Measurements from ENCODE around the gene ARPC5. TPM values are rescaled to one million over a fixed set of nuclear protein-coding genes. Genes with fewer than 3 reads are reported as not detected.

Gene ARPC5
- polyA plus RNA-seq, 3 donors, result 142 to 163 (median 162) TPM

GRCh38 chr1:183598386-183598785 lies 37.2 kb downstream of the ARPC5 start:
- no peak for DNase-seq (ENCODE audit: extremely low read depth in 1 of 11, low read depth in 9 of 11, low spot score in 4 of 11)

DNA sequence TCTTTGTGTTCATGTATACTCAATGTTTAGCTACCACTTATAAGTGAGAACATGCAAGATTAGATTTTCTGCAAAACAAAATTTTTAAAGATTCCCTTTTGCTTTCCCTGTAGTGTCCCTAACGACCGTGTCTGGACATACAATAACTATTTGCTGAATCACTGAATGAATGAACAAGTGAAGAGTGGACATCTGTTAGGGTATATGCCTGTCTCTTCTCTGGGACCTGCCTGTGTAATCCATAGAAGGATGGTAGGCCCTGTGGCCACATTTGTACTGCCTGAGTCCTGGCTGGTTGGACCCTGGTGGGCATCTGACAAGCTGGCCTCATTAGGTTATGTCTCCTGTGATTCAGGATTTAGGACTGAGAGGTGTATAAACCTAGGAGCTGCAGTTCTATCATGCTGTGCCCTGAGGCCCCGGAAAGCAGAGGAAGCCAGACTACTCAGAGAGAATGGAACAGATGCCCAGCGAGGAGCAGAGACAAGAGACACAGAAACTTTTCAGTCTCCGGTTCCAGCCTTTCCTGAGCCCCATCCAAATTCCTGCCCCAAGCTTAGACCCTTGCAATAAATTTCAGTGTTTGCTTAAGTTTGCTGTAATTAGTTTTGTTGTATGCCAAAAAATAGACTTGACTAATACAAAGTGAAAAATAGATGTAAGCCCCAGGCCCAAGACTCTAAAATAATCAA lies 37.8 kb downstream of the ARPC5 start:
- DNase-seq (ENCODE audit: extremely low read depth in 1 of 11, low read depth in 9 of 11, low spot score in 4 of 11), result no peak

DNA sequence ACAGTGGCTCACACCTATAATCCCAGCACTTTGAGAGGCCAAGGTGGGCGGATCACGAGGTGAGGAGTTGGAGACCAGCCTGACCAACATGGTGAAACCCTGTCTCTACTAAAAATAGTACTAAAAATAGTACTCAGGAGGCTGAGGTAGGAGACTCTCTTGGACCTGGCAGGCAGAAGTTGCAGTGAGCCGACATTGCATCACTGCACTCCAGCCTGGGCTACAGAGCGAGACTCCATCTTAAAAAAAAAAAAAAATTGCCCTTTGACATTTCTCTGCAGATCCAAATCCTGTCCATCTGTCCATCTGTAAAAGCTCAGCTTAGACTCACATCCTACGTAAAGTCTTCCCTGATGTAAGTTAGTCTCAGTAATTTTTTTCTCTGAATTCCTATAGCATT lies 39.1 kb downstream of the ARPC5 start:
- no peak for DNase-seq (ENCODE audit: extremely low read depth in 1 of 11, low read depth in 9 of 11, low spot score in 4 of 11)

- DNase-seq (ENCODE audit: extremely low read depth in 1 of 11, low read depth in 9 of 11, low spot score in 4 of 11), result no peak
These were observed 40.0 kb downstream of the ARPC5 start for GRCh38 chr1:183595537-183595936.

- DNase-seq (ENCODE audit: extremely low read depth in 1 of 11, low read depth in 9 of 11, low spot score in 4 of 11), result no peak
These were observed 42.2 kb downstream of the ARPC5 start for GRCh38 chr1:183593356-183593755.

DNA sequence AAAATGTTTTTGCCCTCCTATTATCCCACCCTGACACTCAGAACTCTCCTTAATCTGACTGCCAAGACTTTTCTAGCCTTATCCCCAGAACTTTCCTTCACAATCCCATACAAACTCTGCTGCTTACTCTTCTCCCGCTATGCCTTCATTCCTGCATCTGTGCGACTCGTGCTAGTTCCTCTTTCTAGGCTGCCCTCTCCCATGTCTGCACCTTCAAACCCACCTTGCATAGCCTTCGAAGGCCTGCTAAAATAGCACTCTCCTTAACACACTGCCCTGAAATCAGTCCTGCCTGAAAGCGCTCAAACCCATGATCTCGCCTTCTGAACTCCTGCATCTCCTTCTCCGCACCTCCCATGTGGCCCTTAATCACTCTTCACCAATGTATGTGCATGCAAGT lies 42.9 kb downstream of the ARPC5 start:
- DNase-seq (ENCODE audit: extremely low read depth in 1 of 11, low read depth in 9 of 11, low spot score in 4 of 11), result no peak

DNA sequence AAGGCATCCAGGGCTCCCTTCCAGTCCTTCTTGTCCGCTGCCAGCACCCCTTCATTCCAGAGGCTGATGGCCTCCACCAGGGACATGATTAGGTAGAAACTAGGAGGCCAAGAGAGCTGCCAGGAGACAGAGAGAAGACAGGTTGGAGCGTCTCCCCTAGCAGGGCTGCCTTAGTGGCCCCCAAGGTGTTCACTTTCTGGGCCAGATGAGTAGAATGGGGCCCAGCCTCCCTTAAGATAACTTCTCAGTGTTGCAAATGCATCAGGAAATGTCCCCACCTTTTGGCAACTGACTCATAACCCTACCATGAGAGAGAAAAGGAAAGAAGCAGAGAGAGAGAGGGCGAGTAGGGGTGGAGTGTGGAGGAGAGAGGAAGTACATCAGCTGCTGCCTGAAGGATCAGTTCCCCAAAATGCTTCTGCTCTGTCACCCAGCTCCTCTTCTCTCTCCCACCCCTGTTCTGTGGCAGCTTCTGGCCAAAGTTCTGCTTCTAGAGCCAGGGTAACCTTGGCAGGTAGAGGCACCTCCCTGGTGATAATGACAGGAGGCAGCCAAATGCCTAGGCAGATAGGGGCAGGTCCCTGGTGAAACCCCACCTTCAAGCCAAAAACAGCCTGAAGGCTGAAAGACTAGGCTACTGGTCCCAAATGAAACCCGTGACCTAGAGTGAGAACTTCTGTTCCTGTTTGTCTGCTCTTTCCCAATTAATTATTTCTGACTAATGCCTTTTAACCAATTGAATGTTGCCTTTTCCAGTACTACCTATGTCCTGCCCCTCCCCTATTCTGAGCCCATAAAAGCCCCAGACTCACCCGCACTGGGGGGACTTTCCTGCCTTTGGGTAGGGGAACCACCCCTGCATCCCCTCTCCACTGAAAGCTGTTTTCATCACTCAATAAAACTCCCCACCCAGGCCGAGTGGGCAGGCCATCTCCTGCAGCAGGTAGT lies 45.1 kb downstream of the ARPC5 start, which contains the start of gene NCF2:
TSS of gene NCF2 (minus strand) at position 216 of the 948 bp plus-strand sequence. CDS start at position 86, 130 bp downstream.
- DNase-seq (ENCODE audit: extremely low read depth in 1 of 11, low read depth in 9 of 11, low spot score in 4 of 11), result no peak

- DNase-seq (ENCODE audit: extremely low read depth in 1 of 11, low read depth in 9 of 11, low spot score in 4 of 11), result no peak
These were observed 45.7 kb downstream of the ARPC5 start for GRCh38 chr1:183589874-183590243.

DNA sequence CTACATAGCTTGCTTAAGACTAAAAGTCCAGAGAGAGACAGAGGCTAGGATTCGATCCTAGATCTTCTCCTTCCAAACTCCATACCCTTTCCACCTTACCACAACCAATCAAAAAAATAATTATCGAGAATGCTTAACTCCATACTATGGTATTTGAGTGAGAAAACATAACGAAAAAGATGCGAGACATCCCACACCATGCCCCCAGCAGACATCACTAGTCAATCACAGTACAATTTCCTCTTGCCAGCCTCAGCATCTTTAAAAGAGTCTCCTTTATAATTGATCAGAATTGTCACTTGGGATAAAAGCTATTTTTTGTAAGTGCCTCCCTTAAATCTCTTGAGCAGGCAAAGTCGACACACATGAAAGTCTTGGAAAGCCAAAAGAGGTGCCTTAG lies 46.2 kb downstream of the ARPC5 start:
- DNase-seq (ENCODE audit: extremely low read depth in 1 of 11, low read depth in 9 of 11, low spot score in 4 of 11), result no peak

DNA sequence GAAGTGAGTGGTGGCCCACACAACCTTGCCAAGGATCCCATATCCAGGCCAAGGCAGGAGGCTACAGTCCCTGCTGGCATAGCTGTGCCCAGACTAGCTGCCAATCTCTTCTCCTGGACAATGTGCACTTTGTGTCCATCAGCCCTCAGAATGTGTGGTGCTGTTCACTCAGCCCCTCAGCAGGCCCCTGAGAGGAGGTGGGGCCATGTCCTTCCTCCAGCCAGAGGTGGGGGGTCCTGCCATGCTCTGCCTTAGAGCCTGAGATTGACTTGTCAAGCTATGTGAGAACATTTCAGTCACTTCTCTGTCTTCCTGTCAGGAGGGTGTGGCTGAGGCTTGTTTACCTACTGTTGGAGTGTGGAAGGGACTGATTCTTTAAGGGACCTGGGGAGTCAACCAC lies 46.8 kb downstream of the ARPC5 start:
- DNase-seq (ENCODE audit: extremely low read depth in 1 of 11, low read depth in 9 of 11, low spot score in 4 of 11), result no peak

GRCh38 chr1:183586926-183587325 lies 48.7 kb downstream of the ARPC5 start:
- DNase-seq (ENCODE audit: extremely low read depth in 1 of 11, low read depth in 9 of 11, low spot score in 4 of 11), result no peak

DNA sequence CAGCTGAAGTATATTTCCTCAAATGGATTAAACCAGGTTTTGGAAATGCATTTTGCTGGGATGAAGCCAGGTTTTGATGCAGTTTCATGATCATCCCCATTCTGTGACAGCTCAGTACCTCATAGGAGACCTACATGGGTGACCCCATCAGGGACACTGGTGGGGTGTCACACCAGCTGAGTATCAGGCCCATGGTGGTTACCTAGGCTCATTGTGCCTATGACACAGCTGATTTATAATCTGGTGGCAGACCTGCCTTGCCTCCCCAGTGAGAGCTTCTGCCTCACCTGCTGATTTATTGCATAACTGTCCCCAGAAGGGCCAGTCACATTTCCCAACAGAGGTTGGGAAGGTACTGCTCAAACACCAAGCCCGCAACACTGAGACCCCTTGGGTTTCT lies 49.1 kb downstream of the ARPC5 start:
- DNase-seq (ENCODE audit: extremely low read depth in 1 of 11, low read depth in 9 of 11, low spot score in 4 of 11), result no peak

DNA sequence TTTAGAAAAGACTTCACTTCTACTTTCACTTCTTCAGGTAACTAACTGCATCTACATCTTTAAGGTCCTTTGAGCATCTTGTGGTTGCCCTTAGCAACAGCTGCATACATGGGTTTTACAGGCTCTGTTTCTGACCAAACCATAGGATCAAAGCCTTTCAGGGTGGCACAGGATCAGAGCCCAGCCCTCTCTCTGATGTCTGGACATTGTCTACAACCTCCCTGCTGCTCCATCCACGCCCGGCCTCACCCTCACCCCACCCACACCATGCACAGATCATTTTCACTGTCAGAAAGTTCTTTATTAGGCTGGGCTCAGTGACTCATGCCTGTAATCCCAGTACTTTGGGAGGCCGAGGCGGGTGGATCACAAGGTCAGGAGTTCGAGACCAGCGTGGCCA lies 50.5 kb downstream of the ARPC5 start:
- DNase-seq (ENCODE audit: extremely low read depth in 1 of 11, low read depth in 9 of 11, low spot score in 4 of 11), result no peak

GRCh38 chr1:183584147-183584546 lies 51.4 kb downstream of the ARPC5 start:
- DNase-seq (ENCODE audit: extremely low read depth in 1 of 11, low read depth in 9 of 11, low spot score in 4 of 11), result no peak

GRCh38 chr1:183583466-183583865 lies 52.1 kb downstream of the ARPC5 start:
- DNase-seq (ENCODE audit: extremely low read depth in 1 of 11, low read depth in 9 of 11, low spot score in 4 of 11), result no peak

DNA sequence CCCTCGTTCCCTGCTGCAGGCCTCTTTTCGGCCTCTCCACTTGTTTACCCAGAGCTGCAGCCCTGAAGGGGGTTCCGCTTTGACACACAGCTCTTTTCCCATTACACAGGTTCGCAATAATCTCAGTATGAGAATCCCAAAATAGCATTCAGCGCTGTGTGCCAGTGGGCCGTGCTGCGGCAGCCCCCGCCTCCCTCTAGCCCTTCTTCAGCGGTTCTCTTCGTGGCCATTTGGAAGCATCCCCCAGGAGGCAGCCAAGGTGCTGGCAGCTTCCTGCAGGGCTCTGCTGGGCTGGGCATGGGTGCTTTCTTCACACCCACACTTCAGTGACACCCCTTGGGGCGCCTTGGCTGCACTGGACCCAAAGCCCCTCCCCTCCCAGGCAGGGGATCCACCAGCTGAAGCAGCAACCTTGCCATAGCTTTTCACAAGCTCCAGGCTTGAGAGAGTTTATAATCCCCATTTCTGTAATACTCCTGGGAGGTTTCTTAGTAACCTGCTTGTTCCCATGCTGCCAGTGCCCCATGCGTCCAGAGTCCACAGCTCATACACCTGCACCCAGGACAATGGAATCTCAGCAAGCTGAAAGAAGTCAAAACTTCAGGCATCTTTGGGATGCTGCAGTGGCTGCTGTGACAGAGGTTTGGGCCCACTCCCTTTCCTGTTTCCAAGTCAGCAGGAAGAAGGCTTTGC lies 53.4 kb downstream of the ARPC5 start:
- no peak for DNase-seq (ENCODE audit: extremely low read depth in 1 of 11, low read depth in 9 of 11, low spot score in 4 of 11)

DNA sequence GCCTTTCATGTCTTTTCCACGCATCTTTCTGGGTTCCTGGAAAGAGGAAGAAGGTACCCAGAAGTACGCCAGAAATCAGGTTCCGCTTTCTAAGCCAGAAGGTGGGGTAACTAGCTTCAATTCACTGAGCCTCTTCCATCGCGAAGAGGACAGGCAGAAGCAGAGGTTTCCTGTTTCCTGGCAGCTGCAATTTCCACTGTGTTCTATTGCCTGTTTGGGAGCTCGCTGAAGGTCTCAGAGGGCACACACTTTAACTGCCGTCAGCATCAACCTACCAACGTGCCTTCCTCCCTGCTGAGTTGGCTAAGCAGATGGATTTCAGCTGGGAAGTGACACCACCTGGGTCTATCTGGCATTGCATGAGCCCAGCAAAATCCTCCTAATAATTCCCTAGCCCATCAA lies 55.3 kb downstream of the ARPC5 start:
- DNase-seq (ENCODE audit: extremely low read depth in 1 of 11, low read depth in 9 of 11, low spot score in 4 of 11), result peak in 7 of 11 donors; percentile 24 to 48 (median 40)

DNA sequence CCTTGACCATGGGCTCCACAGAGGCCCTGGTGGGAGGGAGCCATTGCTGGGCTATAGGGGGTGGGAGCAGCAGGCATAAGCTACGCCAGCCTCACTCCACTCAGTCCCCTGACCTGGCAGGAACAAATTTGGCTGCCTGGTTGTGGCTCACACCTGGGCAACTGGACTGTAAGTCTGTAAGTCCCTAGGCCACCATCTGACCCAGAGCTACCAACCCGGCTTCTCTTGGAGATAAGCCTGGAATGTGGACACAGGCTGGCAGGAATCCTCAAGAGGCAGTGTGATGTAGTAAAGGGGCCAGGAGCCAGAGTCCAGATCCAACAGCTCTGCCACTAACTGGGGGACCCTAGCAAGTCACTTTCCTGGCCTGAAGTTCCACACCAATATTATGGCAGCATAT lies 56.7 kb downstream of the ARPC5 start:
- DNase-seq (ENCODE audit: extremely low read depth in 1 of 11, low read depth in 9 of 11, low spot score in 4 of 11), result no peak

GRCh38 chr1:183577897-183578465 lies 57.6 kb downstream of the ARPC5 start:
- DNase-seq (ENCODE audit: extremely low read depth in 1 of 11, low read depth in 9 of 11, low spot score in 4 of 11), result no peak
